HG03135 (cell line): ENCODE data around the gene ZDHHC19.
"Not testable (repeated sequence)": the region's sequence is repeated elsewhere in the genome, so short reads cannot be mapped to it uniquely, and the experiment has no call there.

Experiments
- ATAC-seq: cut with Tn5 transposase; IDR thresholded peaks from one replicate; pipeline ENCODE4 v1.9.1; 2021; ENCODE audit warnings: mild to moderate bottlenecking, moderate library complexity; ENCODE audit not compliant: unreplicated experiment

Gene ZDHHC19

GRCh38 chr3:196210673-196211556 lies at the start of gene ZDHHC19:
ZDHHC19 (minus strand) TSS chr3:196211400; CDS start chr3:196211315, 85 bp downstream.
- no peak for ATAC-seq

GRCh38 chr3:196260784-196261183 lies 49.6 kb upstream of the ZDHHC19 start:
- ATAC-seq: no peak

- no peak for ATAC-seq
These were observed 44.6 kb upstream of the ZDHHC19 start for GRCh38 chr3:196255776-196256175.

GRCh38 chr3:196254376-196255283 lies 43.4 kb upstream of the ZDHHC19 start:
- ATAC-seq: no peak

- ATAC-seq: no peak
These were observed 40.7 kb upstream of the ZDHHC19 start for GRCh38 chr3:196251918-196252317.

- no peak for ATAC-seq
These were observed 35.6 kb upstream of the ZDHHC19 start for GRCh38 chr3:196246612-196247308.

GRCh38 chr3:196244166-196244565 lies 33.0 kb upstream of the ZDHHC19 start:
- ATAC-seq: not testable (repeated sequence)

GRCh38 chr3:196241704-196242103 lies 30.5 kb upstream of the ZDHHC19 start:
- ATAC-seq: no peak

- ATAC-seq: no peak
These were observed 29.2 kb upstream of the ZDHHC19 start for GRCh38 chr3:196240424-196240823.

- no peak for ATAC-seq
These were observed 27.7 kb upstream of the ZDHHC19 start for GRCh38 chr3:196238612-196239560.

- no peak for ATAC-seq
These were observed 26.0 kb upstream of the ZDHHC19 start for GRCh38 chr3:196237203-196237602.

GRCh38 chr3:196236223-196236622 lies 25.0 kb upstream of the ZDHHC19 start:
- ATAC-seq: no peak

GRCh38 chr3:196235452-196236122 lies 24.4 kb upstream of the ZDHHC19 start:
- ATAC-seq: no peak

- no peak for ATAC-seq
These were observed 21.7 kb upstream of the ZDHHC19 start for GRCh38 chr3:196232882-196233251.

- no peak for ATAC-seq
These were observed 21.1 kb upstream of the ZDHHC19 start for GRCh38 chr3:196232154-196232881.

- ATAC-seq: no peak
These were observed 16.7 kb upstream of the ZDHHC19 start for GRCh38 chr3:196227629-196228493.

GRCh38 chr3:196227121-196227561 lies 15.9 kb upstream of the ZDHHC19 start:
- ATAC-seq: no peak
